GM19099 (cell line): ENCODE measurements around the gene SCAMP1.

ENCODE experiments used
- POLR2A ChIP-seq: IDR thresholded peaks from 3 replicates; pipeline ENCODE4 v1.6.1; 2011; ENCODE audit warnings: low read depth; ENCODE audit not compliant: insufficient read length; ENCODE audit errors: extremely low read depth

Gene SCAMP1

DNA sequence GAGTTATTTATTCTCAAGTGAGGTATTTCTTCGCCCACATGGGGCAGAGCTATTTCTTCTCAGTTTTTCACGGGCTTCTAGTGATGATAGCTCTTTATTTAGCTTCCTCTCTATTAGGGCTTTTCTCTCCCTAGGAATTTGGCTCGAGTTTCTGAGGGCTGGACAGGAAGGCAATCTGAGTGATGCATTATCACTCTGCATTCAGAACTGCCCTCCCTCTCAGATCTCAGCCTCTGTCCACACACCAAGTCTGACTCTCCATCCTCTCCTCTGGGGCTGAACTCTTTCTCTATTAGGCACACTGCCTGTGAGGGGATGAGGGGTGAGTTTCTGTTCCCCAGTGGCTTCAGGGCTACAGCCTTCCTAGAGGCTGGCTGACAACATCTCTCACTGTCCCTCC, 14.9 kb upstream of the SCAMP1 start:
- no peak for TF ChIP-seq POLR2A

DNA sequence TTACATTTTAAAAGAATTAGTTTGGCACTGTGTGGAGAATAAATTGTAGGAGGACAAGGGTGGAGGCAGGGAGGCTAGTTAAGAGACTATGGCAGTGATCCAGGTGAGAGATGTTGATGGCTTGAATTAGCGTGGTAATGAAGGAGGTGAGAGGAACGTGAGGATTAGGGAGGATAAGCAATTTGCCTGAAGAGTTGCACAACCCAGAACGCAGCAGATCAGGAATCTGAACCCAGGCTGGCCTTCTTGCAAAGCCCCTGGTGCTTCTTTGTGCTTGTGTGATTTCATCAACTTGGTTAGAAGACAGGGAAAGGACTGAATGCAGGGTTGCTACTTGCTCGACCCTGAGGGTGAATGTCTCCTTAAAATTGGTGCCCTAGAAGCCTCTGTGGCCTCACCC, 6.9 kb upstream of the SCAMP1 start:
- TF ChIP-seq POLR2A = no peak

DNA sequence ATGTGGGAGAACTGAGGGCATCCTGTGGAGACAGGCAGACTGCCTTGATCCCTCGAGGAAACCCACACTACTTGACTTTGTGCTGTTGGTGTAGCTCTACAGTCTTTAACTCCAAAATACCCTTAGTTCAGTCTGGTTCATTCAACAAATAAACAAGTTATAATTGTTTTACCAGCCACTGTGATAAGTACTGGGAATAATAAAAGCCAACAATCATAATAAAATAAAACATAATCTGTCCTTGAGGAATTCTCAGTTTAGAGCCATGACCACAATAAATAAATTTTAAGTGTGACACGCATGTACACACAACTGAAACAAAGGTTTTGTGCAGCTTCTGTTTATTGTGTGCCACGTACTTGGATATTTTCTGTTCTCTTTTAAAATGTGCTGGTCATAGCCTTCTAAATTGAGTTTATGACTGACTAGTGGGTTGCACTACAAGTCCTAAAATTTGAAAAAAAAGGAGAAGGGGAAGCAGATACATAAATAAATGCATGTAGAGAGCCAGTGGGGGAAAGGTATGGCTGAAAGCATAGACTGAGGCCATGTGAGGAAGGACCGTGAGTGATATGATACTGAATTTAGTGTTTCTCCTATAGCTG, 6.2 kb upstream of the SCAMP1 start:
- TF ChIP-seq POLR2A = no peak

DNA sequence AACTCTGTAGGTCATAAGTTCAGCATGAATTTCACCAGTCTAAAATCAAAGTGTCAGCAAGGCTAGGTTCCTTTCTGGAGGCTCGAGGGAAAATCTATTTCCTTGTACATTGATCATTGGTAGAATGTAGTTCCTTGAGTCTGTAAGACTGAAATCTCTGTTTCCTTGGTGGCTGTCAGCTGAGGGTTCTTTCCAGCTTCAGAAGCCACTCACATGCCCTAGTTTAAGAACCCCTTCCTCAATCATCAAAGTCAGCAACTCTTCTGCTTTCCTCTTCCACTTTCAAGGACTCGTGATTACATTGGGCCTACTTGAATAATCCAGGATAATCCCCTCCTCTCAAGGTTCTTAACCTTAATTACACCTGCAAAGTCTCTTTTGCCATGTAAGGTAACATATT, 4.9 kb upstream of the SCAMP1 start:
- no peak for TF ChIP-seq POLR2A

DNA sequence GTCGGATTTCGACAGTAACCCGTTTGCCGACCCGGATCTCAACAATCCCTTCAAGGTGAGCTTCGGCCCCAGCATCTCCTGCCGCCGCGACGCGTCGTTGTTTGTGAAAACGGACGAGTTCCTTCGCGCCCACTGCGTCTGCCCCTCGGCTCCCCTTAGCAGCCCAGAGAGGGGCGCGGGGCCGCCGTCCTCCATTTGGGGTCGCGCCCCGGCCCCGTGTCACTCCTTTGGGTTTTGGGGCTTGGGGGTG, 182 bp downstream of the SCAMP1 start:
- TF ChIP-seq POLR2A = no peak

DNA sequence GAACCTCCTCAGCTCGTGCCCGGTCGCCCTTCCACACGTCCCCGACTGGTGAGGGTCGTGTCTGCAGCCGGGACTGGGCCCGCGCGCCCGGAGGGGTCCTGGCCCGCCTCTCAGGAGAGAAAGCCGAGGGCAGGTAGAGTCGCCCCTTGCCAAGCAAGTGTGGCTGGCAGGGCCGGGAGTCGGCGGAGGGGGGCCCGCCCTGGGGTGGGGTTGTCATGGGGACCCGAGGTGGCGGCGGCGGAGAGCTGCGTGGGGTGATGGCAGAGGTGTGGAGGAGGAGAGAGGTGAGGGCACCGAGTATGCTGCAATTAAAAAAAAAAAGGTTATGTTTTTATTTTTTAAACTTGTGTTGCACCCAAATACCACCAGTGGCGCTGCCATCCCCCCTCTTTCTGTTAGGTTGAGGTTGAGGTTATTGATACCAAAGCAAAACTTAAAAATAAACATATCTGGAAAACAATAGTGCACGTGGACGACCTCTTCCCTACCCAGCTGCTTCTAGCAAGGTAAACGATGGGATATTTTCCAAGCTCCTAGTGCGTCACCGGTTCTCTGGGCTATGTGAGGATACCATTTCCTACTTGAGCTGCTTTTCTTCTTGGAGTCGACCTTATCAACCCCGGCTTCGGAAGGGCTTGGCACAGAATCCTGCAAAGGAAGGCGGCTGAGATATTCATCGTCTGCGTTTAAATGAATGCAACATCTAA, 660 bp downstream of the SCAMP1 start:
- TF ChIP-seq POLR2A = no peak

DNA sequence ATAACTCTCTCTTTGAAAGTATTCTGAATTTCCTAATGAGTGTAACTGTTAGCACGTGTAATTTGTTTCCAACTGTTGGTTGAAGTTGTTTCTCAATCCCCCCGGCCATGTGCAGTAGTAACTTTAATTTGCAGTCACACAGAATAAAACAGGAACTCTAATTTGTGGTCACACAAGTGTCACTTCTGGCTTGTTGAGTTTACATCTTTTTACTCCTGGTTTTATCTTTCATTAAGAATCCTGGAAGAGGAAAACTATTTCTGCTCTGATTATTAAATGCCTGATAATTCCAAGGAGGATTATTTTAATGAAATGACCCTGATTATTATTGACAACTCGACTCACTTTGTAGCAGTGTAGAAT, 1.2 kb downstream of the SCAMP1 start:
- no peak for TF ChIP-seq POLR2A

DNA sequence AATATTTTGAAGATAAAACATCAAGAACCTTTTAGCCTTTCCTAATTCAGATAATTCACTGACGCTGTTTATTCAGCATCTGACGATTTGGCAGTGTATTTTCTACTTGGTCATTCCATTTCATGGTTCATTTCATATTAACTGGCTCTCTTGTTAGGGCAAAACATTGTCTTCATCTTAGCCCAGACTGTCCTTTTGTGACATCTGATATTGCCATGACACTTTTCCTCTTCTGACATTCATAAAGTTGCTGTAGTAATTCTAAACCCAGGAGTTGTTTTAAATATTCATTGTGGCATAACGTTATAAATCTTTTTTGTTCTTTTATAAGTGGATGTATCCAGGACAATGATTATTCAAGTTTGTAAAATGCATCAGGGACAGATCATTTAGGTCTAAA, 1.8 kb downstream of the SCAMP1 start:
- TF ChIP-seq POLR2A = no peak

DNA sequence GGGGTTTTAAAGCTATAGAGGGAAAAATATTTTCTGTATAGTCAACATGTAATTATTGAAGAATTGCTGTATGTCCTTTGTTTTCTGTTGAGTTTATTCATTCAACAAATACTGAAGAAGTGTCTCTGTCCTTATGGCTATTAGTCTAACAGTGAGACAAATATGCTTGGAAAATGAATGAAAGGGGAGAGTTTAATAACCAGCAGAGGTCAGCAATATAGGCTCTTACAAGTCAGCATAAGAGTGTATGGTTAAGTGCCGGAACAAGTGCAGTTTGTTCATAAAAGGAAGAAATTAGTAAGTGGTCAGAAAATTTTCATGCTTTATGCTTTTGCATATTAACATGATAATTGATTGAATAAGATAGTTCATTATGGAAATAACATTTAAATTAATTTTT, 3.6 kb downstream of the SCAMP1 start:
- TF ChIP-seq POLR2A = no peak

DNA sequence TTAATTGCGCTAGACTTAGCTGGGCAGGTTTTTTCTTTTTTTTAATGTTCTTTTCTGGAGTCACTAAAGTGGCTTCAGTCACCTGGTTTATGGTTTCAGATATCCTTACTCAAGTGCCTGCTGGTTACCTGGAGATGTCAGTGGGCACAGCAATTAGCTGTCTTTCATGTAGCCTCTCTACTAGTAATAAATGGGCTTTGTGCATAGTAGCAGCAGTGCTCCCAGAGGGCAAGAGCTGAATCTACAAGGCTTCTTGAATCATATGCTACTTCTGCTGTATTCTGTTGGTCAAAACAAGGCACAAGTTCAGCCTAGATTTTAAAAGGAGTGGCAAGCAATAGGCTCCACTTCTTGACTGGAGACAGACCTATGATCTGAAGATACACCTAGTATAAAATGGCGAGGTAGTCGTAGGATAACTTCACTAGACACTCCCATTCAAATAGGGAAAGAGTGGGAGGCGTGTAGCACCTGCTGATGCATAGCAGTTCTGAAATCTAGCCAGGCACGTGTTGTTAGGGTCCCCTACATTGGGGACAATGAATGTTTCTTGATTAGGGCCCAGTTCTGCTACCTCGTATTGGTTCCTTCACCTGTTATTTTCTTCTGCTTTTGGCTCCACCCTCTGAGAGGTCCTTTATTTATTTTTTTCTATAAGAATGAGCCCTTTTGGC, 7.0 kb downstream of the SCAMP1 start:
- TF ChIP-seq POLR2A = no peak

DNA sequence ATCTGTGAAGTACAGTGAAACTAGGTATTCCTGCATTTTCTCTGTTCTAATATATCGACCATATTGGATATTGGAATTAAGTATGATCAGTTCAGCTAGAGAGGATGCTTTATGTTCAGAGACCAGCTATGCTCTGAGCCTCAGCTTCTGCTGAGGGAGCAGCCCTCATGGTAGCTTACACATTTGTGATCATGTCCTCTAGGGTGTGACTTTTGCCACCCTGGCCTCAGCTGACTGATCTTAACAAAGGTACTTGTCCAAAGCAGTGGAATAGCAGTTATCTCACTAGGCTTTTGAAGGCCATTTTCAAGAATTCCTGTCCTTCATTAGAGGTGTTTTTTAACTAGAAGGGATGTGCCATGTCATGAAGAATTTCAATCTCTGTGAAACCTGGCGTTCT, 9.3 kb downstream of the SCAMP1 start:
- no peak for TF ChIP-seq POLR2A

DNA sequence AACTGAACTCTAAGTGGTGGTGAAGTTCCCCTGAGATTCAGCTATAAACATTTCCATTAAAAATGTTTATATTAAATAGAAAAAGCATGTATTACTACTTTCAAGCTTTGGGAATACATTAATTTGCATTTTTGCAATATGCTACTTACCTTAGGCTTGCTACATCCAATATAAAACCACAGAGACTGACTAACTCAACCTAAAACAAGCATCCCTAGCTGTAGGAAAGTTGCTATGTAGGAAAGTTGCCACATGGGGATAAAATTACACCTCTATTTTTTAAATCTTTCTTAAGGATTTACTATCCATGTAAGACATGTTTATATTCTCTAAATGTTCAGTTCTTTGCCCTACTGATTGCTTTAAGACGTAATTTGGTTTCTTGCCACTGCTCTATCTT, 12.8 kb downstream of the SCAMP1 start:
- TF ChIP-seq POLR2A = no peak

DNA sequence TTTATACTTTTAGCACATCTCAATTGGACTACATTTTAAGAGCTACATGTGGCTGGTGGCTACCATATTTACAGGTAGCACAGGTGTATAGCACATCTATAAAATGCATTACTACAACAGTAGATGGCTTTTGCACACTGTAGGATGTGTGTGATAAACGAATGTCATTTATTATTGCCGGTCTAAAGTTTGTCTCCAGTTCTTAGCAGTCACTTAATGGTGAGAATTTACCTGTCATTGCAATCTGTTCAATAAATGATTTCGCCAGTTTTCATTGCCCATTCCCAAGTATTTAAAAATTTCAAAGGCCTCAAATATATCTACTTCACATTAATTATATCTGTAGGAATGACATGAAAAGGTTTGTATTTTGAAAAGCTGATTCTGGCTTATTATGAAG, 15.9 kb downstream of the SCAMP1 start:
- TF ChIP-seq POLR2A = no peak

DNA sequence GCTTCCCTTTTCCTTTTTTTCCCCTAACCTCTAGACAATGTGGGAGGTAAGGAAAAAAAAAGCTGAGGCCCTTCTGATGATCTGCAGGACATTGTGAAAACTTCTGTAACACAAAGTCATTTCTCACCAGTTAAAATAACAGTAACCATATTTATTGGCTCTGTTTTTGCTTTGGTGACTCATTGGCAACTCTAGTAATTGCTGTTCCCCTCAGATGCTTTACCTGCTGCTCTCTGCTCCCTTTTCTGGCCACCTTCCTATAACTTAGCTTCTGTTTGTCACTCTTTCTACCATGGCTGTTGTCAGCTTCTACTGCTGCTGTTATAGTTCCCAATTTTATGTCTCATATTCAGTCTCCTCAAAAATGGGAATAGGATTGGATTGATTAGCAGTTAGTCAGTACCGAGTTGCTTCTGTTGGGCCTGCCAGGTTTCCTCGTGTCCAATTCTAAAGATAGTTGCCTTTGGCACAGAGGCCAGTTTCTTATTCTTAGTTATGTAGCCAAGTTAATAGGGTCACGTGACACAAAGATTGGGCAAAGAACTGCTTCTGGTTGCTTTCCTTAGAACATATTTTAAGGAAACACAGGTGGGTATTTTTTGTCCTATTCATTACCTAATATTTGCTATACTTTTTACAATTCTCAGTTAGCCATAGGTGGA, 16.8 kb downstream of the SCAMP1 start:
- TF ChIP-seq POLR2A = no peak

DNA sequence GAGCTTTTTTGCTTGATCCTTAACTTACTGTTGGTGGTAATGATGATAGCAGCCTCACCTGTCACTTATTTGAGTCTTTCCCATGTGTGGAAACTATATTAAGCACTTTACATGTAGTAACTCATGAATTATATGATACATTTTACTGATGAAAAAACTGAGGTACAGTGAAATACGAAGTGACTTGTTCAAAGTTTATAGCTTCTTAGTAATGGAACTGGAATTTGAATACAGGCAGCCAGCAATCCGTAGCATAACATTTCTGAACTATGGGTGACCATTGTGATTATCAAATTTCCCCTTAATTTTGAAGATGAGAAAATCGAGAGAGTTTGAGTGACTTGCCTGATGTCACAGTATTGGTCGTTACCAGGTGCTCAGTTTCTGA, 17.3 kb downstream of the SCAMP1 start:
- no peak for TF ChIP-seq POLR2A

DNA sequence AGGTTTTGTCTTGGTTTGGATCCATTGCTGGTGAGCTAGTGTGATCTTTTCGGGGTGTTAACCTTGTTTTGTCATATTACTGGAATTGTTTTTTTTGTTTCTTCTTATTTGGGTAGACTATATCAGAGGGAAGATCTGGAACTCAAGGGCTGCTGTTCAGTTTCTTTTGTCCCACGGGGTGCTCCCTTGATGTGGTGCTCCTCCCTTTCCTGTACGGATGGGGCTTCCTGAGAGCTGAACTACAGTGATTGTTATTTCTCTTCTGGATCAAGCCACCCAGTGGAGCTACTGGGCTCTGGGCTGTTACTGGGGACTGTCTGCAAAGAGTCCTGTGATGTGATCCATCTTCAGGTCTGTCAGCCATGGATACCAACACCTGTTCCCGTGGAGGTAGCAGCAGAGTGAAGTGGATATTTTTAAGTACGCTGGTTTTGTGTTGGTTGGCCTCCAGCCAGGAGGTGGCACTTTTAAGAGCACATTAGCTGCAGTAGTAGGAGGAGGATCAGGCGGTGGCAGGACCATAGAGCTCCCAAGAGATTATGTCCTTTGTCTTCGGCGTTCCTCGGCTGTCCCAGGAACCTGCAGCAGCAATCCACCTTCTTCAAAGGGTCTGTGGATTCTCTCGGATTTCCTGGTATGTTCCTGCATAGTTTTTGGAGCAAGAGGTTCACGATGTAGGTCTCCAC, 27.2 kb downstream of the SCAMP1 start:
- no peak for TF ChIP-seq POLR2A

DNA sequence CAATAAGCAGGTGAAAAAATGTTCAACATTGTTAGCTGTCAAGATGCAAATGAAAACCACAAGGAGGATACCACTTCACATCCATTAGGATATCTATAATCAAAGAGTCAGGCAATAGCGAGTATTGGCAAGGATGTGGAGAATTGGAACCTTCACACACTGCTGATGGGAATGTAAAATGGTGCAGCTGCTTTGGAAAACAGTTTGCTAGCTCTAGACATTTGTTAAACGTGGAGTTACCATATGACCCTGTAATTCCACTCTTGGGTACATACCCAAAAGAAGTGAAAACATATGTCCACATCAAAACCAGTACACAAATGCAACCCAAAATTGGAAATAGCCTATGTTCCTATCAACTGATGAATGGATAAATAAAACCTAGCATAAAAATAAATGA, 37.4 kb downstream of the SCAMP1 start:
- no peak for TF ChIP-seq POLR2A

DNA sequence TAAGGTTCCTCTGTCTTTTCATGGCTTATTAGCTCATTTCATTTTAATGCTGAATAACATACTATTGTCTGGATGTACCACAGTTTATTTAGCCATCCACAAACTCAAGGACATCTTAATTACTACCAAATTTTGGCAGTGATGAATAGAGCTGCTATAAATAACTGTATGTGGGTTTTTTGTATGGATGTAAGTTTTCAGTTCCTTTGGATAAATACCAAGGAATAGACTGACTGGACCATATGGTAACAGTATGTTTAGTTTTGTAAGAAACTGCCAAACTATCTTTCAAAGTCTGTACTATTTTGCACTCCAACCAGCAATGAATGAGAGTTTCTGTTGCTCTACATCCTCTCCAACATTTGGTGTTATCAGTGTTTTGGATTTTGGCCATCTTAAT, 38.7 kb downstream of the SCAMP1 start:
- TF ChIP-seq POLR2A = no peak
